Fibroblast of skin of left quadriceps (primary cell): ENCODE data around the gene IMMT.

Experiments
- DNase-seq, 2 experiments: peaks; one replicate each; pipeline ENCODE4 v3.0.0-alpha.2; 2013; ENCODE audit warnings: low read depth in 2 of 2

Gene IMMT

GRCh38 chr2:86143307-86143706, 52.0 kb downstream of the IMMT start:
- no peak for DNase-seq

GRCh38 chr2:86142436-86143257, 52.6 kb downstream of the IMMT start:
- DNase-seq = no peak

GRCh38 chr2:86140969-86141392, 54.3 kb downstream of the IMMT start:
- no peak for DNase-seq

- DNase-seq = no peak
Observed at GRCh38 chr2:86139981-86140380, 55.3 kb downstream of the IMMT start.

GRCh38 chr2:86138736-86139625, 56.3 kb downstream of the IMMT start:
- no peak for DNase-seq

- no peak for DNase-seq
Observed at GRCh38 chr2:86136141-86136540, 59.1 kb downstream of the IMMT start.

GRCh38 chr2:86135653-86136052, 59.6 kb downstream of the IMMT start:
- DNase-seq = no peak

- DNase-seq = no peak
Observed at GRCh38 chr2:86134709-86135108, 60.6 kb downstream of the IMMT start.

- DNase-seq = no peak
Observed at GRCh38 chr2:86124683-86125082, 70.6 kb downstream of the IMMT start.

GRCh38 chr2:86123328-86123925, 71.8 kb downstream of the IMMT start:
- no peak for DNase-seq

- no peak for DNase-seq
Observed at GRCh38 chr2:86118130-86118529, 77.1 kb downstream of the IMMT start.

- DNase-seq = no peak
Observed at GRCh38 chr2:86107031-86107430, 88.2 kb downstream of the IMMT start.

GRCh38 chr2:86105969-86106945, 89.0 kb downstream of the IMMT start, which contains the start of gene PTCD3:
Gene PTCD3, plus strand, starts transcription at chr2:86106235. Its CDS starts 13 bp downstream, at chr2:86106248.
- DNase-seq = peak; percentile 86 to 88

GRCh38 chr2:86105252-86105968, 89.9 kb downstream of the IMMT start, which contains the start of gene POLR1A:
Gene POLR1A, minus strand, starts transcription at chr2:86105886. Its CDS starts 110 bp downstream, at chr2:86105776.
- peak; percentile 83 to 85 for DNase-seq

GRCh38 chr2:86102157-86102556, 93.1 kb downstream of the IMMT start:
- no peak for DNase-seq

GRCh38 chr2:86097913-86098312, 97.3 kb downstream of the IMMT start:
- no peak for DNase-seq

- no peak for DNase-seq
Observed at GRCh38 chr2:86097114-86097896, 98.0 kb downstream of the IMMT start.

GRCh38 chr2:86094229-86094628, 101.0 kb downstream of the IMMT start:
- no peak for DNase-seq
